GM10248 (cell line): Measurements from ENCODE around the gene DCT.
"Not testable (repeated sequence)": the region's sequence is repeated elsewhere in the genome, so short reads cannot be mapped to it uniquely, and the experiment has no call there.

Source experiments
- CTCF ChIA-PET: fragments of 300-600 bp; sonication (Branson Sonifier 250); formaldehyde crosslinking; extraction: SDS; loops from one replicate; lab custom pipeline; 2021; ENCODE audit warnings: antibody characterized with exemption; lab: Yijun Ruan, JAX
- POLR2A ChIA-PET: fragments of 350-650 bp; sonication (Branson Sonifier 250); formaldehyde crosslinking; extraction: SDS; loops from one replicate; lab custom pipeline; 2020; ENCODE audit warnings: antibody characterized with exemption; lab: Yijun Ruan, JAX
- DNase-seq: peaks from one replicate; pipeline ENCODE4 v3.0.0; 2012; ENCODE audit errors: extremely low spot score
- CTCF ChIP-seq: IDR thresholded peaks from 2 replicates; pipeline ENCODE4 v1.5.1; 2012; ENCODE audit warnings: mild to moderate bottlenecking, low read depth; ENCODE audit errors: extremely low read depth, missing control alignments, control extremely low read depth

The DCT gene

GRCh38 chr13:94479616-94480015 is at the start of gene DCT:
Gene DCT, minus strand, starts transcription at chr13:94479682. Its CDS starts 427 bp downstream, at chr13:94479255.
- CTCF ChIA-PET = no interaction called here
- POLR2A ChIA-PET = no interaction called here
- DNase-seq = no peak
- TF ChIP-seq CTCF = no peak

GRCh38 chr13:94526956-94527355 is 47.5 kb upstream of the DCT start:
- DNase-seq, POLR2A ChIA-PET: not testable (repeated sequence)
- CTCF ChIA-PET = interaction anchor here (1.4 to 1.8 kb wide), 2 partner anchors 11 to 93 kb away, joined by 3 to 4 read pairs; no protein-coding TSS in a partner anchor

GRCh38 chr13:94525781-94526180 is 46.3 kb upstream of the DCT start:
- CTCF ChIA-PET = interaction anchor here (1.4 to 1.8 kb wide), 2 partner anchors 10 to 94 kb away, joined by 3 to 4 read pairs; no protein-coding TSS in a partner anchor
- TF ChIP-seq CTCF = no peak
- POLR2A ChIA-PET = no interaction called here
- DNase-seq = no peak

GRCh38 chr13:94524407-94524806 is 44.9 kb upstream of the DCT start:
- TF ChIP-seq CTCF = no peak
- ChIA-PET CTCF (no interaction called here), POLR2A (no interaction called here)
- DNase-seq = no peak

- ChIA-PET CTCF (interaction anchor here (1.3 to 2.5 kb wide), 2 partner anchors 15 to 20 kb away, joined by 3 to 6 read pairs; no protein-coding TSS in a partner anchor), POLR2A (no interaction called here)
- no peak for TF ChIP-seq CTCF
- no peak for DNase-seq
These were observed 40.5 kb upstream of the DCT start for GRCh38 chr13:94520001-94520400.

GRCh38 chr13:94516456-94516855 is 37.0 kb upstream of the DCT start:
- no peak for TF ChIP-seq CTCF
- ChIA-PET POLR2A (no interaction called here), CTCF (interaction anchor here (1.1 kb wide), 1 partner anchor 28 kb away, joined by 3 read pairs; no protein-coding TSS in a partner anchor)
- DNase-seq = no peak

- POLR2A ChIA-PET = no interaction called here
- CTCF ChIA-PET = interaction anchor here (1.1 to 1.6 kb wide), 3 partner anchors 10 to 28 kb away, joined by 3 to 5 read pairs (median 3); no protein-coding TSS in a partner anchor
- TF ChIP-seq CTCF = no peak
- DNase-seq = no peak
These were observed 36.4 kb upstream of the DCT start for GRCh38 chr13:94515911-94516310.
